ENCODE measurements around the gene DYNLL1.

The DYNLL1 gene

GRCh38 chr12:120534203-120534702, 38.3 kb downstream of the DYNLL1 start, which contains the start of gene RNF10:
Gene RNF10 (plus strand): TSS chr12:120534356. CDS start chr12:120534812, 456 bp downstream.
- POLR2A ChIA-PET = interaction anchor here (0.8 to 1.3 kb wide), 3 partner anchors 9 to 243 kb away, joined by 3 to 4 read pairs (median 3); partner anchors contain the start of gene RNU4-2

GRCh38 chr12:120534703-120535655, 39.1 kb downstream of the DYNLL1 start:
- TF ChIP-seq PKNOX1 (IDR thresholded peaks at IDR 0.05) (no peak), CTBP1 (IDR thresholded peaks at IDR 0.05; ENCODE audit: borderline replicate concordance) (no peak), LEF1 (IDR thresholded peaks at IDR 0.05; ENCODE audit: borderline replicate concordance) (no peak), FOXA1 (IDR thresholded peaks at IDR 0.05) (no peak), ARNT (IDR thresholded peaks at IDR 0.05) (no peak), SUZ12 (IDR thresholded peaks at IDR 0.05) (no peak), SP1 (IDR thresholded peaks at IDR 0.05) (no peak), HDGF (IDR thresholded peaks at IDR 0.05; ENCODE audit: borderline replicate concordance) (no peak), FOXM1 (IDR thresholded peaks at IDR 0.05; ENCODE audit: borderline replicate concordance) (no peak), ELF4 (IDR thresholded peaks at IDR 0.05) (no peak), ZNF384 (IDR thresholded peaks at IDR 0.05) (no peak)
- ChIA-PET CTCF (interaction anchor here (1.1 to 1.2 kb wide), 2 partner anchors 11 to 47 kb away, joined by 3 read pairs; partner anchors contain the start of gene POP5), POLR2A (interaction anchor here (0.6 to 2.1 kb wide), 7 partner anchors 8 to 244 kb away, joined by 3 to 5 read pairs (median 3); partner anchors contain the start of genes POP5, RNU4-2 and SRSF9)
- DNase-seq (ENCODE audit: extremely low spot score) = peak; percentile 67

More at GRCh38 chr12:120534203-120534702, 38.3 kb downstream of the DYNLL1 start, which contains the start of gene RNF10:
- TF ChIP-seq ARNT (IDR thresholded peaks at IDR 0.05) (no peak), ELF4 (IDR thresholded peaks at IDR 0.05) (peak; percentile 83)
- DNase-seq (ENCODE audit: extremely low spot score) = peak; percentile 85
- CTCF ChIA-PET = interaction anchor here (1.2 kb wide), 1 partner anchor 47 kb away, joined by 3 read pairs; the partner anchor contains the start of gene POP5

GRCh38 chr12:120536064-120536791, 40.3 kb downstream of the DYNLL1 start:
- DNase-seq (ENCODE audit: extremely low spot score) = no peak
- TF ChIP-seq ZNF384 (IDR thresholded peaks at IDR 0.05) (no peak), FOXK2 (IDR thresholded peaks at IDR 0.05) (no peak), HDGF (IDR thresholded peaks at IDR 0.05; ENCODE audit: borderline replicate concordance) (no peak), FOXM1 (IDR thresholded peaks at IDR 0.05; ENCODE audit: borderline replicate concordance) (no peak), FOXA1 (IDR thresholded peaks at IDR 0.05) (no peak), SUZ12 (IDR thresholded peaks at IDR 0.05) (no peak), ARNT (IDR thresholded peaks at IDR 0.05) (no peak), TARDBP (IDR thresholded peaks at IDR 0.05) (no peak), SP1 (IDR thresholded peaks at IDR 0.05) (no peak), BHLHE40 (IDR thresholded peaks at IDR 0.05; ENCODE audit: borderline replicate concordance) (no peak), CTBP1 (IDR thresholded peaks at IDR 0.05; ENCODE audit: borderline replicate concordance) (no peak)
- ChIA-PET POLR2A (interaction anchor here (1.1 to 2.1 kb wide), 3 partner anchors 11 to 245 kb away, joined by 3 to 5 read pairs (median 4); partner anchors contain the start of genes POP5 and RNU4-2), CTCF (interaction anchor here (1.1 kb wide), 1 partner anchor 10 kb away, joined by 3 read pairs; no protein-coding TSS in a partner anchor)

GRCh38 chr12:120537856-120538220, 41.9 kb downstream of the DYNLL1 start:
- no peak for DNase-seq (ENCODE audit: extremely low spot score)
- TF ChIP-seq CTBP1 (IDR thresholded peaks at IDR 0.05; ENCODE audit: borderline replicate concordance) (no peak), SP1 (IDR thresholded peaks at IDR 0.05) (no peak), HDGF (IDR thresholded peaks at IDR 0.05; ENCODE audit: borderline replicate concordance) (no peak), FOXK2 (IDR thresholded peaks at IDR 0.05) (no peak), PKNOX1 (IDR thresholded peaks at IDR 0.05) (no peak), FOXA1 (IDR thresholded peaks at IDR 0.05) (no peak), ARNT (IDR thresholded peaks at IDR 0.05) (no peak), NFRKB (IDR thresholded peaks at IDR 0.05) (no peak), L3MBTL2 (conservative IDR thresholded peaks at IDR 0.05) (no peak)
- ChIA-PET POLR2A (interaction anchor here (0.8 to 2.4 kb wide), 5 partner anchors 8 to 246 kb away, joined by 3 to 7 read pairs (median 5); partner anchors contain the start of genes COQ5, RNU4-2 and SRSF9), CTCF (no interaction called here)

GRCh38 chr12:120538281-120539156, 42.6 kb downstream of the DYNLL1 start:
- TF ChIP-seq ZNF384 (IDR thresholded peaks at IDR 0.05) = no peak
- no peak for TF ChIP-seq SUZ12 (IDR thresholded peaks at IDR 0.05)
- no peak for TF ChIP-seq HDGF (IDR thresholded peaks at IDR 0.05; ENCODE audit: borderline replicate concordance)
- no peak for TF ChIP-seq NFRKB (IDR thresholded peaks at IDR 0.05)
- TF ChIP-seq FOXK2 (IDR thresholded peaks at IDR 0.05) = no peak
- TF ChIP-seq PKNOX1 (IDR thresholded peaks at IDR 0.05) = no peak
- TF ChIP-seq TARDBP (IDR thresholded peaks at IDR 0.05) = no peak
- no peak for TF ChIP-seq SP1 (IDR thresholded peaks at IDR 0.05)
- no peak for TF ChIP-seq CTBP1 (IDR thresholded peaks at IDR 0.05; ENCODE audit: borderline replicate concordance)
- TF ChIP-seq FOXA1 (IDR thresholded peaks at IDR 0.05) = no peak
- TF ChIP-seq ELF4 (IDR thresholded peaks at IDR 0.05) = no peak
- TF ChIP-seq LEF1 (IDR thresholded peaks at IDR 0.05; ENCODE audit: borderline replicate concordance) = no peak
- DNase-seq (ENCODE audit: extremely low spot score) = no peak
- ChIA-PET CTCF (no interaction called here), POLR2A (interaction anchor here (0.8 to 2.4 kb wide), 6 partner anchors 9 to 247 kb away, joined by 3 to 7 read pairs (median 4); partner anchors contain the start of genes COQ5, POP5, RNU4-2 and SRSF9)

Data from HEK293T (cell line).